HG03439 (cell line): ENCODE data around the gene PSMG4.

Experiments
- ATAC-seq: cut with Tn5 transposase; IDR thresholded peaks from one replicate; pipeline ENCODE4 v1.9.1; 2021; ENCODE audit warnings: mild to moderate bottlenecking, moderate library complexity; ENCODE audit not compliant: unreplicated experiment

PSMG4 gene

GRCh38 chr6:3258720-3259490 is at the start of gene PSMG4:
Gene PSMG4, plus strand, starts transcription at chr6:3258947. Its CDS starts 76 bp downstream, at chr6:3259023.
- ATAC-seq = peak; percentile 84

GRCh38 chr6:3209114-3210023 is 49.4 kb upstream of the PSMG4 start:
- ATAC-seq = peak; percentile 53

- ATAC-seq = no peak
Observed at GRCh38 chr6:3210024-3210610, 48.6 kb upstream of the PSMG4 start.

GRCh38 chr6:3211681-3212080 is 47.1 kb upstream of the PSMG4 start:
- no peak for ATAC-seq

- no peak for ATAC-seq
Observed at GRCh38 chr6:3212261-3212660, 46.5 kb upstream of the PSMG4 start.

GRCh38 chr6:3213334-3213695 is 45.4 kb upstream of the PSMG4 start:
- no peak for ATAC-seq

- ATAC-seq = no peak
Observed at GRCh38 chr6:3214898-3215297, 43.8 kb upstream of the PSMG4 start.

- ATAC-seq = no peak
Observed at GRCh38 chr6:3217286-3217685, 41.5 kb upstream of the PSMG4 start.

GRCh38 chr6:3218266-3218665 is 40.5 kb upstream of the PSMG4 start:
- no peak for ATAC-seq

GRCh38 chr6:3220366-3220765 is 38.4 kb upstream of the PSMG4 start:
- no peak for ATAC-seq

- no peak for ATAC-seq
Observed at GRCh38 chr6:3221578-3221977, 37.2 kb upstream of the PSMG4 start.

GRCh38 chr6:3222506-3223038 is 36.2 kb upstream of the PSMG4 start:
- no peak for ATAC-seq

- ATAC-seq = no peak
Observed at GRCh38 chr6:3226042-3226441, 32.7 kb upstream of the PSMG4 start.

- ATAC-seq = no peak
Observed at GRCh38 chr6:3226481-3227362, 32.0 kb upstream of the PSMG4 start.

GRCh38 chr6:3227363-3228045 is 31.2 kb upstream of the PSMG4 start, which contains the start of gene TUBB2B:
Gene TUBB2B, minus strand, starts transcription at chr6:3227653. Its CDS starts 110 bp downstream, at chr6:3227543.
- no peak for ATAC-seq

- no peak for ATAC-seq
Observed at GRCh38 chr6:3228046-3228671, 30.6 kb upstream of the PSMG4 start.

GRCh38 chr6:3228771-3229565 is 29.8 kb upstream of the PSMG4 start:
- no peak for ATAC-seq

GRCh38 chr6:3229566-3230178 is 29.1 kb upstream of the PSMG4 start:
- ATAC-seq = no peak
